ENCODE data around the gene CACNA1C. TPM values are rescaled to one million over a fixed set of nuclear protein-coding genes. Genes with fewer than 3 reads are reported as not detected.

The CACNA1C gene
- total and polyA plus RNA-seq, 10 of the 15 experiments (the other 5 are each of a cell fraction or from before 2014, with no cell fraction given), result under 0.01 to 0.15 (median 0.09) TPM; not detected in 5

GRCh38 chr12:2634471-2634870 lies 581.7 kb downstream of the CACNA1C start (continued):
- TF ChIP-seq, protein P1, sequence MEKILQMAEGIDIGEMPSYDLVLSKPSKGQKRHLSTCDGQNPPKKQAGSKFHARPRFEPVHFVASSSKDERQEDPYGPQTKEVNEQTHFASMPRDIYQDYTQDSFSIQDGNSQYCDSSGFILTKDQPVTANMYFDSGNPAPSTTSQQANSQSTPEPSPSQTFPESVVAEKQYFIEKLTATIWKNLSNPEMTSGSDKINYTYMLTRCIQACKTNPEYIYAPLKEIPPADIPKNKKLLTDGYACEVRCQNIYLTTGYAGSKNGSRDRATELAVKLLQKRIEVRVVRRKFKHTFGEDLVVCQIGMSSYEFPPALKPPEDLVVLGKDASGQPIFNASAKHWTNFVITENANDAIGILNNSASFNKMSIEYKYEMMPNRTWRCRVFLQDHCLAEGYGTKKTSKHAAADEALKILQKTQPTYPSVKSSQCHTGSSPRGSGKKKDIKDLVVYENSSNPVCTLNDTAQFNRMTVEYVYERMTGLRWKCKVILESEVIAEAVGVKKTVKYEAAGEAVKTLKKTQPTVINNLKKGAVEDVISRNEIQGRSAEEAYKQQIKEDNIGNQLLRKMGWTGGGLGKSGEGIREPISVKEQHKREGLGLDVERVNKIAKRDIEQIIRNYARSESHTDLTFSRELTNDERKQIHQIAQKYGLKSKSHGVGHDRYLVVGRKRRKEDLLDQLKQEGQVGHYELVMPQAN (conservative IDR thresholded peaks at IDR 0.05), result no peak

DNA sequence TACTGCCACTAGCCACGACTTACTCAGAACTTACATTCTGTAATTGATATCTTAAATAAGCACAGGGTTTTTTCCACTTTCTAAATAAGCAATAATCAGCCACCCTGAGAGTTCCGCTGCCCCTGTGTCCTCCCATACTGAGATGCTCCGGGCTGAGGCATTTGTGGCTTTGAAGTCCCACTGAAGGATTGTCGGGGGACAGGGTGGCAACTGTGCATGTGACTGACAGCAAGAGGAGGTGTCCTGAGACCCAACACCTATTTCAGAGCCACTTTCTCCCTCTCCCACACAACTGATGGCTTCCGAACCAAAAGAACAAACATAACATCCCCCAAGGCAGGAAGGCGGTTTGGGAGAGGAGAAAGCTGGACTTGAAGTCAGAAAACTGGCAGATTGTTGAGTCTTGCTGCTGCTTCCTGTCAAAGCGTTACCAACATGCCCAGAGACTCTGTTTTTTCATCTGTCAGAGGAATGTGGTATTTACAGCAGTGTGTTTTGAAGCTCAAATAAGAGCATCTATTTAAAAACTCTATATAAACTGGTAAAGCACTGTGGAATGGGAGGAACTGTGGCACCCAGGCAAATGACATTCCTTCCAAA lies 584.1 kb downstream of the CACNA1C start:
- BruUV-seq (replicated peaks), result no TSS peak

More for the DNA sequence above, 584.1 kb downstream of the CACNA1C start:
- no peak overlapping the region for H3K27ac ChIP-seq (ENCODE audit: control insufficient read depth, insufficient read depth)
- FAIRE-seq (no peak), ATAC-seq (no peak), DNase-seq (ENCODE audit: low read depth, low spot score) (no peak)
- H3K27me3 ChIP-seq (replicated peaks in 1 of 2; ENCODE audit: control insufficient read depth in 2 of 2, insufficient read depth in 2 of 2, low read length in 1 of 2), result peaks cover 0 to 13% of the 10 kb centered on the region in 2 experiments
- H2AFZ ChIP-seq (ENCODE audit: control insufficient read depth, low read depth, low read length), result no peak overlapping the region
- H3K9ac ChIP-seq (ENCODE audit: control insufficient read depth, insufficient read depth, low read length), result no peak overlapping the region
- no peaks in the 10 kb centered on the region for H3K79me2 ChIP-seq (ENCODE audit: control insufficient read depth, insufficient read depth, low read length)
- POLR2A ChIA-PET, result no interaction called here
- intact Hi-C loops (cut with micrococcal nuclease; ENCODE audit: unreplicated experiment) (no loop called here), in situ Hi-C loops (cut with MboI) (no loop called here)
- H3K36me3 ChIP-seq (ENCODE audit: control insufficient read depth in 2 of 2, insufficient read depth in 2 of 2, low read length in 1 of 2), result no peaks in the 10 kb centered on the region
- no peaks in the 10 kb centered on the region for H3K4me1 ChIP-seq (ENCODE audit: control insufficient read depth, insufficient read depth, low read length)
- WGBS (ENCODE audit: insufficient coverage, insufficient replicate concordance, low lambda C conversion rate, missing lambda C conversion rate), result 38% methylated on average over 7 of the region's 7 CpGs
- H3K4me2 ChIP-seq (ENCODE audit: control insufficient read depth, insufficient read depth), result no peak overlapping the region
- H3K9me3 ChIP-seq (replicated peaks; ENCODE audit: control insufficient read depth, insufficient read depth, low read length), result no peaks in the 10 kb centered on the region
- H3K4me3 ChIP-seq, result no peak overlapping the region
- RAD21 ChIA-PET (ENCODE audit: unreplicated experiment), result no interaction called here
- TF ChIP-seq ASH2L (IDR thresholded peaks at IDR 0.05; ENCODE audit: borderline replicate concordance, low read depth) (no peak), FOXM1 (IDR thresholded peaks at IDR 0.05; ENCODE audit: low read depth, low read length) (no peak), SIX5 (IDR thresholded peaks at IDR 0.05; ENCODE audit: low read depth, low read length, severe bottlenecking) (no peak), BRCA1 (IDR thresholded peaks at IDR 0.05; ENCODE audit: low read depth, low read length) (no peak), ZZZ3 (IDR thresholded peaks at IDR 0.05; ENCODE audit: control insufficient read depth, insufficient read length, low read depth) (no peak), CUX1 (IDR thresholded peaks at IDR 0.05; ENCODE audit: insufficient replicate concordance, low read depth, low read length) (no peak), MEF2B (IDR thresholded peaks at IDR 0.05; ENCODE audit: partially characterized antibody, poor library complexity, severe bottlenecking) (no peak)
- SMC1A ChIA-PET (ENCODE audit: uncharacterized antibody, unreplicated experiment), result no interaction called here
- H4K20me1 ChIP-seq (ENCODE audit: control insufficient read depth, insufficient read depth), result no peaks in the 10 kb centered on the region; the same call in 1 of the 2 replicates
- CTCF ChIA-PET, result no interaction called here

Data from GM12878 (cell line).